Right forelimb (tissue), 1 donor: ENCODE results near the gene RBFOX1.
"Not testable (repeated sequence)": the region's sequence is repeated elsewhere in the genome, so short reads cannot be mapped to it uniquely, and the experiment has no call there.

Source experiments
- DNase-seq: peaks from one replicate; pipeline ENCODE4 v3.0.0-alpha.2; 2018

The RBFOX1 gene

DNA sequence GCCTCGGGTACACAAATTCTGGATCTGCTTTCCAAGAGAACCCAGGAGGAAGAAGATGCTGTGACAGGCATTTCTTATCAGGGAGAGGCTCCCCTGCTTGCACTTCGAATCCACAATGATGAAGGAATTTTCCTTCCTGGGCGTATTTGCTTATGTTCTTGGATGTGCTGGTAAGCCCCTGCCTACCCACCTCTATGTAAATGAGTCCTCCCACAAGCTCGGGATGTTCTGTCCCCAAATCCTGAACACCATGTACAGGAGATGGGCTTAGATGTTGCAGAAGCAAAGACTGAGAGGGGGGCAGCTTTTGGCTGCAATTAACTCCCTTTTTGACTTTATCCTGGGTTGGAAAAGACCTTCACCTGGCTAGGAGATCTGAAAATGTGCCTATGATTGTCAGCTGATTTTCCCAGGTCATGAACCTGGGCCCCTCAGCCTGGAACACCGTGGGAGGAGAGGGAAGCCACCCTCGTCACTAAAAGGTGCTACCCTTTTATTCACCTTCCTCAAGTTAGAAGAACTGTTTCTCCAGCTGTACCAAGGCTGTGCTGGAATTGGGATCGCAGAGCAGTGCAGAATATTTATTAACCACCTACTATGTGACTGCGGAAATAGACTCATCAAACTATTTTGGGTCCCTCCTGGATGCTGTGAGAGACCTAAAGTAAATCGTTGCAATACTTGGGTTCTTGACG, 150.1 kb downstream of the RBFOX1 start:
- DNase-seq = no peak

DNA sequence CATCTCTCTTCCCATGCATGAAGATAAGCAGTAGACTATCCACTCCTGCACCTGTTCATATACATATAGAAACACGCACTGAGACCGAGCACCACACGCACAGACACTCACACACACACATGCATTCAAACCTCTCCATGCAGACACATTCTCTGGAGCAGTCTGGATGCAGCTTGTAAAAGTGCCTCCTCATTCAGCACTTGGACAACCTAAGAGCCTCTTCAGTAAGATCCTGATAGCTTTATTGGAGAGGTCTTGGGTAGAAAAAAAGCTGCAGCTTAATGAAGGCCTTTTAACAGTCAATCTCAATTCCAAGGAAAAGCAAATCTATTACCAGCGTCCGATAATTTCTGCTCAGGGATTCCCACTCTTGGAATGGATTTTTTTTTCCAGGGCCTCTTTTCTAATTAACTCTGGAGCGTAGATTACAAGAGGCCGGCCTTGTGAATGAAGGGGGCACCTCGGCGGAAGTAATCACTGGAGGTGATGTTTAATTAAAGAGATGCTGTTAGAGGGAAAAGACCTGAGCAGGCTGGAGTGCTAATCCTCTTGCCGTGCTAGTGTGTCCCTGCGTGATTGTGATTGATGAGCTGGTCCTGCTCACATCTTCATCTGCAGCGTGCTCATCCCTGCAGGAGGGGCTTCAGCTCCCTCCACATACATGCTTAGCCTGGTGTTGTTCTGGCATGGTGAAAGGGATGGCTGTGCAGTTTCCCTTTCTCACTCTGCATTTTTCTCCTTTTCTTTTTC, 155.1 kb downstream of the RBFOX1 start:
- no peak for DNase-seq

DNA sequence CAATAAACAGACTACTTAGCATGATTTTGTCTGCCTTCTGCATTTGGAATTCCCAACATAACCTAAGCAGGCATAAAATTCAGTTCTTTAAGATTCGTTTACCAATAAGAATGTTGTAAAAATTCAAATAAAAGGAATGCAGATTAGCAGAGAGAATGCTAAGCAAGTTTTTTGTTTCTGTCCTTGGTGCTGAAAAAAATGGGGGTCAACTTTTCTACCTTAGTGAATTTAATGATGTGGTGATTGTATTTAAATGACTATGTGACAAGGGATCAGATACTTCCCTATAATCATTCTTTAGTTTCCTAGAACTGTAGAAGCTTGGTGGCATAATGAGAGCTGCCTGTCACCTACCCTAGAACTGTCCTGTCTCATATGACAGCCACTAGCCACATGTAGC, 159.5 kb downstream of the RBFOX1 start:
- no peak for DNase-seq

DNA sequence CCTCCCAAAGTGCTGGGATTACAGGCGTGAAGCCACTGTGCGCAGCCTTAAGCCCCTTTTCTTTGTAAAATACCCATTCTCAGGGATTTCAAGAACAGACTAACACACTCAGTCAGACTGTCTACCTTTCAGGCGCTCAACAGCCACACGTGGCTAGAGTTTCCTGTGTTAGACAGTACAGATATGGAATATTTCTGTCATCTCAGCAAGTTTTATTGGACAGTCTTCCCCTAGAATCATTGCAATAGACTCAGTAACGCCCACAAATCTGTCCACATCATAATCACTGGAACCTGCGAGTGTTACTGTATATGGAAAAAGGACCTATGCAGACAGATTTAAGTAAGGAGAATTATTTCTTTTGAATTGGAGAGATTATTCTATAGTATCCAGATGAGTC, 160.5 kb downstream of the RBFOX1 start:
- DNase-seq = no peak

DNA sequence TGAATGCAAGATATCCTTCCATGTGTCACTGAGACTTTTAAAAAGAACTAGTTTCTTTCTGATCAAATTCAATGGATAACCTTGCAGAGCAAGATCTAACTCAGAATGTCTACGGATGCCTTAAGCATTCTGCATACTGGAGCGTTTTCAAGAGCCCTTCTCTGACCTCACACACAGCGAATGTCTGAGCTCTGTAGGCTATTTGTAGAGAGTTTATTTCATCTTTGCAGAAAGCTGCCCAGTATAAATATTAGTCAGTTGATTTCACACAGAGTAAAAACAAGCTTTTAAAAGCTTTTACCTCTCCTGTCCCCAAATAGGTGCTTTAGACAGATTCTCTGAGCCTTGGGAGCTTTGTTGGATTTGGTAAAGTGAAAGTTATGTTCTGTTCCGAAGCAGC, 165.0 kb downstream of the RBFOX1 start:
- DNase-seq = no peak

DNA sequence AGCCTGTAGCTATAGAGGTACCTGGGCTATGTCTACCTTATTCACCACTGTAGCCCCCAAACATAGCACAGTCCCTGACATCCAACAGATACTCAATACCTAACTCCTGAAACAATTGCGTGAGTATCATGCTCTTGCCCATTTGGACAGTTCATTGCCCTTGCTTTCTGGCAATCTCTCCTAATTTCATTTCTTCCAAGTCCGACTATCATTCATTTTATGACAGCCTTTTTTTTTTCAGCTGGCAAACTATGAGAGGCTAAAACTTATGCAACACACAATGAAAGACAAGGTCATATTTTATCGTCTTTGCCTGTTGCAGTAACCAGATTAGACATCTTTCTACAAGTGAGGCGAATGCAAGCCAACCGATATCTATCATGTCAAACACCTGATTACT, 169.2 kb downstream of the RBFOX1 start:
- no peak for DNase-seq

DNA sequence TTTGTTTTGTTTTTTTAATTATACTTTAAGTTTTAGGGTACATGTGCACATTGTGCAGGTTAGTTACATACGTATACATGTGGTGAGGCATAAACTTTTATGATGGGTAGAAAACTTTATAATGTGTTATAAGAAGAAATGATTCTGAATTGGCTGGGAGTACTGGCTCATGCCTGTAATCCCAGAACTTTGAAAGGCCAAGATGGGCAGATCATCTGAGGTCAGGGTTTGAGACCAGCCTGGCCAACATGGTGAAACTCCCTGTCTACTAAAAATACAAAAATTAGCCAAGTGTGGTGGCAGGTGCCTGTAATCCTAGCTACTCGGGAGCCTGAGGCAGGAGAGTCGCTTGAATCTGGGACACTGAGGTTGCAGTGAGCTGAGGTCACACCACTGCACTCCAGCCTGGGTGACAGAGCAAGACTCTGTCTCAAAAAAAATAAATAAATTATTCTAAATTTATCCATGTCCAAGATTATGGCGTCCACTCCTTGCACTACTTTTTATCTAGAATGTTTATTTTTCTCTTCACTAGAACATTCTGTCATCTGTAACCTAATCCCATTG, 170.0 kb downstream of the RBFOX1 start:
- DNase-seq = not testable (repeated sequence)

DNA sequence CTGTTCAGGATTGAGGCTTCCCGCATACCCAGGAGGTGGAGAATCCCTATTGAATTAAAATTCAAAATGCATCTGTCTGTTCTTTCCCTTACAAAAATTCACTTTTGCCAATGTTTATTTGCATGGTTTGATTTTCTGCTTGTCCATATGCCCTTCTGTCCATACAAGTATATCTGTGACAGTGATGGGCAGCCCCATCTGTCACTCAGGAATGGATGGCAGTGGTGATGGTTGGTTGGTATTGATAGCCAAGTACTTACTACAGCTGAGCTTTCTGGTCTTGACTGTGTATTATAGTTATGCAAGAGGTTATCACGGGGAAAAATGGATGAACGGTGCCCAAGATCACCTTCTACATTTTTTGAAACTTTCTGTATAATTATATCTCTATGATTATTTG, 171.0 kb downstream of the RBFOX1 start:
- DNase-seq = no peak

DNA sequence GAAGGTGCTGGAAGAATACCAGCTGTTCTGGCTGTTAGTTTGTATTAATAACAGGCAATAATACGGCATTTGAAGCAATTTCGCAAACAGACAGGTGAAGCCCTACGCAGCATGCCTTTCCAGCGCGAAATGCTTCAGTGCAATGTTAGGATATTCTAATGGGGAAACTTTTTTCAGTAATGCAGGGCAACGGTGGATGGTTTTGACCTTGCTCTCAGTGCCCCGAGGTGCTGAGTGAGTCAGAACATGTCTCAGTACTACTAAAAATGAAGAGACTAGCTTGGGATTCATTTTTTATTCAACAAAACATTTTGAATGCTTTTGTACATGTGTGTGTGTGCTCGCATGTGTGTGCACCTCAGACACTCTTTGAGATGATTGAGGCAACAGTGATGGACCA, 172.2 kb downstream of the RBFOX1 start:
- DNase-seq = no peak

DNA sequence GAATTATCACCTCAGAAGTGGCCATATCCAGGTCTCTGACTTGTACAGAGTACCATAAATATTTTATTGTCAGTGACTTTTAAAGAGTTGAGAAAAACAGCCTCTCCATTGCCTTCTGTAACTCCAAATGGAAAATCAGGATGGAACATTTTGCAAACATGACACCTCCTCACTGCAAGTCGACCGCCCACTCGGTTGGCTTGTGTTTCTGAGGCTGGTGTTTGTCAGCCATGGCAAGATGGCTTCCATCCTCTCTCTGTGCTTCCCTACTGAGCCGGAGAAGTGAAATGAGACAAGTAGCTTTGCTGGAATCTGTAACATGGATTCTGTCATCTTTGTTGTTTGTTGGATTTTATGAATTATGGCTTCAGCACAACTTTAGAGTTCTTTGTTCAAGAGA, 172.8 kb downstream of the RBFOX1 start:
- DNase-seq = no peak

DNA sequence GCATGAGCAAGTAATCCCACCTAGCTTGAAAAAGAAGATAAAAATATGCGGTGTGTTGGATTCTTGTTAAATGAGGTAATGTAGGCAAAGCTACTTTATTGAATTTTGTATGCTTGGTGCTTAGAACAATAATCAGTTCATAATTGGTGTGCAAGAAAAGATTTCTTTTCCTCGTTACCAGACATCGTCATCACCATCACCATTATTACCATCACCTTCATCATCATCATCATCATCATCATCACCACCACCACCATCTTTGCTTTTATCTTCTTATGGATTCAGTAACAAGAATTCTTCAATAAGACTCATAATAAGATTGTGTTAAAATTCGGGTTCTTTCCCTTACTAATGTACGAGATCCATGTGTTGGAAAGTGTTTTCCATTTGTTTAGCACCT, 173.7 kb downstream of the RBFOX1 start:
- no peak for DNase-seq

DNA sequence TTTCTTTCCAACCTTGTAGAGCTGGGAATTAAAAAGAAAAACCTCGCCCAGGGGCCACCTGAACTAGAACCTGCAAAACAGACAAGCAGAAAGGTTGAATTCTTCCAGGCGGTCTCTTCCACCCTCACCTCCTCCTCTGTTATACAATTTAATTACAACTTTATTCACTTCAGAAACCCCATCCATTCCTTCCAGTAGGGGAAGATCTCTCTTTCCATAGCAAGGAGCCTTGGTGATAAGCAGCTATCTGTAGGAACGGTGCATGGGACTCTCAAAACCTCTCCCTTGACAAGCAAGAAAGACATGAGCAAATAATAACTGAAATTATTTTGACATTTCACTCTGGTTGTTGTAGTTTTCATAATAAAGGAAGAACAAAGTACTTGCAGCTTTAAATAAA, 176.0 kb downstream of the RBFOX1 start:
- DNase-seq = no peak

DNA sequence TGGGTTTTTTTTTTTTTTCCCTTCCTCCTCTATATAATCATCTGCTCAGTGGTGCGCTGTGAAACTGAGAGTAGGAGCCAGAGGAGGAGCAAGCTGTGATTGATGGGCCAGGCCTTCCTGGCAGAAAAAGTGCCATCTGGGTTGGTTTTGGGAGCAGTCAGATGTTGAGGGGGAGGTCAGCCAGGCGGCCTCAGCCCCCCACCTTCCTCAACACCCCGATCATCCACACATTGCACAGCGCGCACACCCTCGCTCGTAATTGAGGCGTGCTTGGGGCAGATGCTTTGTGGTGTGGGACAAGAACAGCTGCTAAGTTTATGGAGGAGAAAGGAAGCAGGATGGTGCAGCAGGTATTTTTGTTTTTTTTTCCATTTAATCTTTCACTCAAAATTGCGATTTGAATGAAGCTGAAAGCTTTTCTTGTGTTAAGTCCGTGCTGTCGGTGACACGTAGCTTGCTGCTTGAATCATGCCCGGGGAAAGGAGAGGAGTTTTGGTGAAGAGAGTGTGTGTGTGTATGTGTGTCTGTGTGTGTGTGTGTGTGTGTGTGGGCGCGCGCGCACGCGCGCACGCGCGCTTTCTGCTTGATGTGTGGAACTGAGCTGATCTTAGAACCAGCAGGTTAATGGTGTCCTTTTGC, 177.4 kb downstream of the RBFOX1 start:
- no peak for DNase-seq

DNA sequence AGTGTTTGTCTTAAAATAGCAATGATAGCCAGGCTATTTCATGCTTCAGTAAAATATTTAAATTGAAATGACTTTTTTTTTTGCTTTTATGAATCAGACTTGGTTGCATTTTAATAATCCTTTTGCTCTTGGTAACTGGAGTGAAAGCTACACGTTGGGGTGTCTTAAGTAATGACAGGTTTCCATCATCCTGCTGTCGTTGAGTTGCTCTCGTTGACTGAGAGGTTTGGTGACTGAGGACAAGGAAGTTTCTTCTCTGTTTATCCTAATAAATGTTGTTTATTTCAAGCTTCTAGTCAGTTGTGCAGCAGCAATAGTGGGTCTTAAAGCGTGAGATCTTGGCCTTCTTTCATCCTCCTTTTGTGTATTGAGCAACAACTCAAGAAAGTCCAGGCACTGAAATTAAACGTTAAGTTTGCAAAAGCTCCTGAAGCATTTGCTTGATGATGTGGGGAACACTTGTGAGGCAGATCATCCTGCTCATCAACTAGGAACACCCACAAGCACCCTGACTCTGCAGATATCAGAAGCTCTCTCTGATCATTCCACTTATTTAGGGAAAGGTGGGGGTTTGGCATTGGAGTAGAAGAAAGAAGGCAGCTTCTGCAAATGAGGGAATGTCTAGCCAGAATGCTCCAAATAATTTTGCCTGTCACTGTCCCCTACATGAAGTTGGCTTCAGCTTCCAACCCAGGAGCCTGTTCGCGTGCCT, 179.1 kb downstream of the RBFOX1 start:
- no peak for DNase-seq

DNA sequence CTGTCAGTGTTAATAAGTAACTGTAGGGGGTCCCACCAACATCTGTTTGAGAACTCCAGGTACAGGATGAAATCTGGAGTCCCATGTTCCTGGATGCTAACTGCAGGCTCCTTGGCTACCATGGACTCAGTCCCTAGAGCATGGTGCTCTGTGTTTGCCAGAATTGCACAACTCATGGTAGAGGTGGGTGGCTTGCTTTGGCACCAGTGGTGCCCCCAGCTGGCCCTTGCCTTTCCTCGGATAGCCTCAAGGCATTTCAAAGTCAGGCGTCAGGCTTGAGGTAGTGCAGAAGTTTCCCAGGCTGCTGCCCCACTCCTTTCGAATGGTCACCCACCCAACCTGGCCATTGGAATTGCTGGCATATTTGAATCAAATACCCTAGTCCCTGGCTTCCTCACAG, 179.9 kb downstream of the RBFOX1 start:
- DNase-seq = no peak

DNA sequence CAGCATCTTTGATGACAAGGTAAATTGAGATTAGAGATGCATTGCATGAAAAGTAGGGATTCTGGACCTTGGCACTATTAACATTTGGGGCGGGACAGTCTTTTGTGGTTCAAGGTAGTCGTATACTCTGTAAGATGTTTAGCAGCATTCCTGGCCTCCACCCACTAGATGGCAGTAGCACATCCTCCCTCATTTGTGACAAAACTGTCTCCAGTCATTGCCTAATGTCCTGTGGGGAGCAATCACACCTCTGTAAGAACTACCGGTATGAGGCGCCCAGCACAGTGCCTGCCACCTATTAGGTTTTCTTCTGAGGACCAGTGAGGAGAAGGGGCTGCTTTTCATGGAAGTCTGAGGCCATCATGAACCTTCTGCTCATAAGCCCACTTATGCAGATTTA, 180.8 kb downstream of the RBFOX1 start:
- DNase-seq = no peak

DNA sequence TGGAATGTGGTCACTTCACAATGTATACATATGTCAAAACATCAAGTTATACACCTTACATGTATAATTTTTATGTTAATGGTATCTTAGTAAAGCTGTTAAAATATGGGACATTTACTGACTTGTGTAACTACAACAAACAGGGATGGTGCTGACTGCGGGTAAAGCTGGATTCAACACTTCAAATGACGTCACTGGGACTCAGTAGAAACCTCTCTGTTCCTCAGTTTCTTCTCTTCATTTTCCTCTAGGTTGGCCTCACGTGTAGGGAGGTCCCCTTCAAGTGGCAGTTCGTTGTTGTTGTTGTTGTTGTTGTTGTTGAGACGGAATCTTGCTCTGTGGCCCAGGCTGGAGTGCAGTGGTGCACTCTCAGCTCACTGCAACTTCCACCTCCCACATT, 182.9 kb downstream of the RBFOX1 start:
- no peak for DNase-seq

DNA sequence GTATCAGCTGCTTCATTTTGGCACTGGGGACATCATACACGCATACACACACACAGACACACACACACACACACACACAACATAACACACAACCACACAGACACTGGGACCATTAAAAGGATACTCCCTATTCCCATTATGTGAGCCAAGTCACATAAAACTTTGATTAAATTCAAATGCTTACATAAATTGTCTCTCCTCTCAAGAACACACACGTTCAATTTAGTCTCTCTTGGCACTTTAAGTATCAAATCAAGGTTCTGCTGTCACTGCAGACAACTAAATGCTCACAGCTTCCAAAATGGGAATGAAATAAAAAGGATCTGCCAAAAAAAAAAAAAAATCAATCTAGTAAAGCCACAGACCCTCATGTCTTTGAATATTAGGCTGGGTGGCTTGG, 184.9 kb downstream of the RBFOX1 start:
- DNase-seq = no peak

DNA sequence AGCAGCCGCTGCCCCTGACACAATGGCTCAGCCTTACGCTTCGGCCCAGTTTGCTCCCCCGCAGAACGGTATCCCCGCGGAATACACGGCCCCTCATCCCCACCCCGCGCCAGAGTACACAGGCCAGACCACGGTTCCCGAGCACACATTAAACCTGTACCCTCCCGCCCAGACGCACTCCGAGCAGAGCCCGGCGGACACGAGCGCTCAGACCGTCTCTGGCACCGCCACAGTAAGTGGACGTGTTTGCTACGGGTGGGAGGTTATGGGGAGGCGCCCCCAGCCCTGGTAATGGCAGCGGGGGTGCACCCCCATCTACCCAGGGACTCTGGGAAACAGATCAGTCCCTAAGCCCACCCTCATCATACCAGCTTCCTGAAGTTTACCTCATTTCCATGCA, 185.5 kb downstream of the RBFOX1 start:
- no peak for DNase-seq

DNA sequence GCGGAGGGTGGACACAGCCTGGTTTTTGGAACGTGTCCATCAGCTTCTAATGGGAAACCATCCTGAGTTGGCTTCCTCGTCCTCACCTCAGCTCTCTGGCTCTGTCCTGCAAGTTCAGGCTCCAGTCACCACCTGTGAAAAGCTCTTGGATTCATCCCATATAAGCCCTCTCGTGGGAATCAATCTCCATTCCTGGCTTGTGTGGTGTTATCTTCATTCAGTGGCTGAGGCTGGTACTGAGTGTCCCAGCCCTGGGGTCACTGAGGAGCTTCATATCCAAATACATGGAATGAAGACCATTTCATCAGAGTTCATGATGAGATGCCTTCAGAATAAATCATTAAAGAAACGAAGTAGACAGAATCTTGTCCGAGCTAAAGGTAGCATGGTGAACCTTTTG, 189.2 kb downstream of the RBFOX1 start:
- DNase-seq = no peak

DNA sequence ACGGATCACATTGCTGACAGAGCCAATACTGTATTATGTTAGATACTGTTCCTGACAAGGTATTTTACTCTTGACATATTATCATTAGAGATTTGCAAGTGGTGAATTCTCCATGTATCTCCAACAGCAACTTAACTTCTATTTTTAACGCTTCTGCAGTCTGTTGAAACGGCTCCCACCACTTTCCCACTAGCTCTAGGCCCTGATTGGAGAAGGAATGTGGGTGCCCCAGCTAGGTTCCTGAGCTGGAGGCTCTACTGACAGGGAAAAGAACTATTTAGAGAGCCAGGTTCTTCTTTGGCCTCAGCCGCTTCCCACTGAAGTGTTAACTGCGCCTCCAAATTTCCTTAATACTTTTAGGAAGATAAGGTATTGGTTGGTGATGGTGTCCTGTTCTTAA, 191.8 kb downstream of the RBFOX1 start:
- DNase-seq = no peak

DNA sequence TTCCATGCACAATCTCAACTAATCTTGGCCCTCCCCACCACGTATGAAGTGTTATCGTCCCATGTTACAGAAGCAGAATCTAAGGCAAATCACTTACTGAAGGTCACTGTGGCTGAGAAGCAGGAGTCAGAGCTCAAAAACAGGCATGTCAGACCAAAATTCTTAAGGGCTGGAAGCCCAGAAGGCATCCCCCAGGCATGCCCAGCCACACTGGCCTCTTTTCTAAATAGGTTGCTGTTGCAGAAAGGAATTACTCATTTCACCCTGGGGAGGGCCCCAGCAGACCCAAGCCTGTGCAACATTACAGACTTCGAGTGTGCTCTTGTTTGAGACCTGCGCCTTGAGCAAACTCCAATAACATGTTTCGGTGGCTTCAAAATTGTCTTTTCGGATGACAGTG, 194.1 kb downstream of the RBFOX1 start:
- no peak for DNase-seq

DNA sequence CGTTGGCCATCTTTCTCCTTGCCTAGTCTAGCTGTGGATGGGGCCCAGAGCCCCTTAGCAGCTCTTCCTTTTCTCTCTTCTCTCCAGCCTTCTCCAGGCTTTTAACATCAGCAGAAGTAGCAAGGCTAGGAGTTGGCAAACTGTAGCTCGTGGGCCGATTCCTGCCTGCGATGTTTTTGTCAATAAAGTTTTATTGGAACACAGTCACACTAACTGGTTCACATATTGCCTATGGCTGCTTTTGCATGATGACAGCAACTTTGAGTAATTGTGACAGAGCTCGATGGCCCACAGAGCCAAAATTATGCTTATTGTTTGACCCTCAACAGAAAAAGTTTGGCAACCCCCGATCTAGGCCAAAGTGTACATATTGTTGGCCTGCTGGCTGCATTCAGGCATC, 199.9 kb downstream of the RBFOX1 start:
- DNase-seq = no peak
